Liver (tissue), 9 donors: ENCODE data around the gene KCNIP4. TPM values are rescaled to one million over a fixed set of nuclear protein-coding genes. Genes with fewer than 3 reads are reported as not detected.

Experiments
- DNase-seq: peaks from one replicate; pipeline ENCODE4 v3.0.0-alpha.2; 2017; ENCODE audit warnings: low spot score
- H3K27ac ChIP-seq, 2 donors: one replicate each; pipeline ENCODE4 v1.7.0; 2013; ENCODE audit warnings: inconsistent platforms in 2 of 2, low read length in 2 of 2, control low read depth in 1 of 2, low read depth in 1 of 2, mild to moderate bottlenecking in 1 of 2
- H3K27me3 ChIP-seq, 4 donors: one replicate each; pipeline versions ENCODE4 v1.6.1 to v1.7.0; 2013; ENCODE audit warnings: low read length in 3 of 4, inconsistent platforms in 1 of 4, mild to moderate bottlenecking in 1 of 4, moderate library complexity in 1 of 4; ENCODE audit not compliant: control insufficient read depth in 4 of 4, insufficient read depth in 4 of 4
- H3K36me3 ChIP-seq, 4 donors: one replicate each; pipeline versions ENCODE4 v1.6.1 to v1.7.0; 2013; ENCODE audit warnings: low read length in 3 of 4, mild to moderate bottlenecking in 3 of 4, low read depth in 1 of 4, moderate library complexity in 1 of 4; ENCODE audit not compliant: control insufficient read depth in 4 of 4, insufficient read depth in 3 of 4
- H3K4me1 ChIP-seq, 4 donors: one replicate each; pipeline versions ENCODE4 v1.6.1 to v1.7.0; 2013; ENCODE audit warnings: low read length in 3 of 4, mild to moderate bottlenecking in 3 of 4, moderate library complexity in 1 of 4; ENCODE audit not compliant: control insufficient read depth in 4 of 4, insufficient read depth in 4 of 4
- H3K4me3 ChIP-seq, 3 donors: one replicate each; pipeline versions ENCODE4 v1.6.1 to v1.7.0; 2013; ENCODE audit warnings: low read length in 3 of 3, control low read depth in 1 of 3, low read depth in 1 of 3, mild to moderate bottlenecking in 1 of 3
- H3K9ac ChIP-seq, 2 donors: one replicate each; pipeline ENCODE4 v1.7.0; 2013; ENCODE audit warnings: low read length in 2 of 2, mild to moderate bottlenecking in 2 of 2, moderate library complexity in 2 of 2, control low read depth in 1 of 2, low read depth in 1 of 2
- H3K9me3 ChIP-seq, 4 donors: one replicate each; pipeline versions ENCODE4 v1.6.1 to v1.7.0; 2013; ENCODE audit warnings: low read length in 3 of 4; ENCODE audit not compliant: control insufficient read depth in 4 of 4
- EGR1 ChIP-seq, 2 donors: IDR thresholded peaks; 2 replicates each; pipeline ENCODE4 v1.6.1; 2016 to 2018; ENCODE audit warnings: antibody characterized with exemption in 2 of 2, low read depth in 2 of 2
- FOXA1 ChIP-seq: IDR thresholded peaks from 2 replicates; pipeline ENCODE4 v1.6.1; 2016; ENCODE audit warnings: antibody characterized with exemption
- FOXA2 ChIP-seq: IDR thresholded peaks from 2 replicates; pipeline ENCODE4 v1.6.1; 2016; ENCODE audit warnings: antibody characterized with exemption
- GABPA ChIP-seq, 2 donors: IDR thresholded peaks in 1 of 2; conservative IDR thresholded peaks in 1 of 2; 2 replicates each; pipeline ENCODE4 v1.6.1; 2016; ENCODE audit warnings: antibody characterized with exemption in 2 of 2, mild to moderate bottlenecking in 1 of 2, moderate library complexity in 1 of 2
- HNF4A ChIP-seq, 2 donors: conservative IDR thresholded peaks; 2 replicates each; pipeline ENCODE4 v1.6.1; 2016; ENCODE audit warnings: antibody characterized with exemption in 2 of 2, mild to moderate bottlenecking in 2 of 2
- NR2F2 ChIP-seq: IDR thresholded peaks from 2 replicates; pipeline ENCODE4 v1.6.1; 2016; ENCODE audit warnings: antibody characterized with exemption
- RAD21 ChIP-seq, 2 donors: IDR thresholded peaks; 2 replicates each; pipeline ENCODE4 v1.6.1; 2016; ENCODE audit warnings: antibody characterized with exemption in 2 of 2, mild to moderate bottlenecking in 2 of 2
- REST ChIP-seq: IDR thresholded peaks from 2 replicates; pipeline ENCODE4 v1.6.1; 2016; ENCODE audit warnings: antibody characterized with exemption, mild to moderate bottlenecking
- SP1 ChIP-seq: IDR thresholded peaks from 2 replicates; pipeline ENCODE4 v1.6.1; 2018; ENCODE audit warnings: antibody characterized with exemption, mild to moderate bottlenecking
- TAF1 ChIP-seq: conservative IDR thresholded peaks from 2 replicates; pipeline ENCODE4 v1.6.1; 2016; ENCODE audit warnings: antibody characterized with exemption, mild to moderate bottlenecking
- YY1 ChIP-seq: IDR thresholded peaks from 2 replicates; pipeline ENCODE4 v1.6.1; 2016; ENCODE audit warnings: antibody characterized with exemption, mild to moderate bottlenecking
- WGBS: extraction: QIAGEN DNeasy Blood & Tissue Kit; methylation state at CpG from one replicate; pipeline ENCODE4 v1.1.7; 2013; 5-methylcytosine and 5-hydroxymethylcytosine counted together
- polyA plus RNA-seq, 2 donors: library from polyadenylated mRNA; stranded (reverse) in 1 of 2; unstranded in 1 of 2; fragments of 200-250 nt in 1 of 2; fragments of >200 nt in 1 of 2; fragmentation: Nextera tagmentation in 1 of 2; extraction: Ambion mirVana in 1 of 2; gene quantifications; one replicate each; pipeline versions ENCODE4 v1.2.1 to v1.2.3, GENCODE V29; 2013 to 2015
- total RNA-seq, 2 donors: library from RNA; depleted of rRNA; stranded (reverse); fragments of >200 nt; gene quantifications; one replicate each; pipeline ENCODE4 v1.2.3, GENCODE V29; 2014
- TF ChIP-seq, protein P1 (sequence below): IDR thresholded peaks from 2 replicates; pipeline ENCODE4 v1.6.1; 2016; ENCODE audit warnings: antibody characterized with exemption
- TF ChIP-seq, protein P2 (sequence below): fragments of 150-350 bp; IDR thresholded peaks from 2 replicates; pipeline ENCODE4 v1.5.1; 2017; ENCODE audit warnings: improper control_type of control experiment, low read depth, low read length; ENCODE audit not compliant: missing input control
- donor health status: healthy.
- donor health status: healthy.
- donor health status: healthy.
- donor health status: healthy.
- donor health status: healthy.

The KCNIP4 gene
- total and polyA plus RNA-seq, 4 donors = 0.08 to 0.14 TPM; not detected in 2

GRCh38 chr4:21490682-21491081 lies 457.9 kb downstream of the KCNIP4 start:
- DNase-seq = no peak
- TF ChIP-seq HNF4A (conservative IDR thresholded peaks at IDR 0.05) = no peak
- no peak for TF ChIP-seq EGR1 (IDR thresholded peaks at IDR 0.05; ENCODE audit: low read depth in 2 of 2)
- TF ChIP-seq NR2F2 = no peak
- no peak for TF ChIP-seq FOXA1
- no peak for TF ChIP-seq FOXA2
- TF ChIP-seq REST = no peak
- TF ChIP-seq, protein P1, sequence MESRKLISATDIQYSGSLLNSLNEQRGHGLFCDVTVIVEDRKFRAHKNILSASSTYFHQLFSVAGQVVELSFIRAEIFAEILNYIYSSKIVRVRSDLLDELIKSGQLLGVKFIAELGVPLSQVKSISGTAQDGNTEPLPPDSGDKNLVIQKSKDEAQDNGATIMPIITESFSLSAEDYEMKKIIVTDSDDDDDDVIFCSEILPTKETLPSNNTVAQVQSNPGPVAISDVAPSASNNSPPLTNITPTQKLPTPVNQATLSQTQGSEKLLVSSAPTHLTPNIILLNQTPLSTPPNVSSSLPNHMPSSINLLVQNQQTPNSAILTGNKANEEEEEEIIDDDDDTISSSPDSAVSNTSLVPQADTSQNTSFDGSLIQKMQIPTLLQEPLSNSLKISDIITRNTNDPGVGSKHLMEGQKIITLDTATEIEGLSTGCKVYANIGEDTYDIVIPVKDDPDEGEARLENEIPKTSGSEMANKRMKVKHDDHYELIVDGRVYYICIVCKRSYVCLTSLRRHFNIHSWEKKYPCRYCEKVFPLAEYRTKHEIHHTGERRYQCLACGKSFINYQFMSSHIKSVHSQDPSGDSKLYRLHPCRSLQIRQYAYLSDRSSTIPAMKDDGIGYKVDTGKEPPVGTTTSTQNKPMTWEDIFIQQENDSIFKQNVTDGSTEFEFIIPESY = no peak
- TF ChIP-seq GABPA (IDR thresholded peaks at IDR 0.05 in 1 of 2, conservative IDR thresholded peaks at IDR 0.05 in 1 of 2) = no peak
- TF ChIP-seq RAD21 (IDR thresholded peaks at IDR 0.05) = no peak
- TF ChIP-seq YY1 = no peak
- TF ChIP-seq, protein P2, sequence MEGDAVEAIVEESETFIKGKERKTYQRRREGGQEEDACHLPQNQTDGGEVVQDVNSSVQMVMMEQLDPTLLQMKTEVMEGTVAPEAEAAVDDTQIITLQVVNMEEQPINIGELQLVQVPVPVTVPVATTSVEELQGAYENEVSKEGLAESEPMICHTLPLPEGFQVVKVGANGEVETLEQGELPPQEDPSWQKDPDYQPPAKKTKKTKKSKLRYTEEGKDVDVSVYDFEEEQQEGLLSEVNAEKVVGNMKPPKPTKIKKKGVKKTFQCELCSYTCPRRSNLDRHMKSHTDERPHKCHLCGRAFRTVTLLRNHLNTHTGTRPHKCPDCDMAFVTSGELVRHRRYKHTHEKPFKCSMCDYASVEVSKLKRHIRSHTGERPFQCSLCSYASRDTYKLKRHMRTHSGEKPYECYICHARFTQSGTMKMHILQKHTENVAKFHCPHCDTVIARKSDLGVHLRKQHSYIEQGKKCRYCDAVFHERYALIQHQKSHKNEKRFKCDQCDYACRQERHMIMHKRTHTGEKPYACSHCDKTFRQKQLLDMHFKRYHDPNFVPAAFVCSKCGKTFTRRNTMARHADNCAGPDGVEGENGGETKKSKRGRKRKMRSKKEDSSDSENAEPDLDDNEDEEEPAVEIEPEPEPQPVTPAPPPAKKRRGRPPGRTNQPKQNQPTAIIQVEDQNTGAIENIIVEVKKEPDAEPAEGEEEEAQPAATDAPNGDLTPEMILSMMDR = no peak
- no peak for TF ChIP-seq SP1
- no peaks in the 10 kb centered on the region for H3K36me3 ChIP-seq
- peaks cover 0 to 2% (median under 1%) of the 10 kb centered on the region in 4 donors for H3K27me3 ChIP-seq
- no peak overlapping the region for H3K4me3 ChIP-seq
- H3K4me1 ChIP-seq = no peaks in the 10 kb centered on the region
- no peak overlapping the region for H3K27ac ChIP-seq
- no peak overlapping the region for H3K9ac ChIP-seq
- no peaks in the 10 kb centered on the region for H3K9me3 ChIP-seq
- 66% methylated on average over 1 of the region's 1 CpG for WGBS

DNA sequence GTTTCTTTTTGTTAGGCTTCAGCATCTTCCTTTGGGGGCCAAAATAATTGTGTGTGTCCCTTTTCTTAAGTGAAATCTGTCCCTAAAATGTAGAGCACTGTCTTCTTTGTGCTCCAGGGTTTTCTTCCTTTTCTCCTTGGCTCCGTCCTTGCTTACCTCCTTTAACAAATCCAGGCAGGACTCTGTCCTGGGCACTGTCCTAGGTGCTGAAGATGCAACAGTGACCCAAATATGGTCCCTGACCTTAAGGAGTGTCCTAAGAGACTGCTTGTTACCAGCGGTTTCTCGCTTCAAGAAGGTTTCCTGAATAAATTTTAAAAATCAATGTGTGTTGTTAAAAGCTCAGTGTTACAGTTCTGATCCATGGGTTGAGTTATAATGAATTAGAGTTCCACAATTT lies 471.8 kb downstream of the KCNIP4 start:
- Histone ChIP-seq H3K9ac (no peak overlapping the region), H3K4me3 (no peak overlapping the region), H3K9me3 (no peaks in the 10 kb centered on the region), H3K27ac (no peak overlapping the region), H3K27me3 (peaks cover 0 to 6% (median 0%) of the 10 kb centered on the region in 4 donors), H3K4me1 (no peaks in the 10 kb centered on the region), H3K36me3 (no peaks in the 10 kb centered on the region)
- DNase-seq = no peak
- WGBS = 22% methylated on average over 3 of the region's 3 CpGs
- no peak for TF ChIP-seq TAF1
- peak; percentile 96 for TF ChIP-seq REST
